HL-60/S4 treated with phorbol 12-myristate 13-acetate at 8.2 ng/mL for 4 days and 3 days (cell line): ENCODE measurements around the gene NBPF4.

Experiments
- in situ Hi-C: fragments of 300-500 bp; cut with MboI; formaldehyde crosslinking; loops from 2 replicates; pipeline ENCODE4 v1.15.0; 2022; ENCODE audit warnings: low sequenced_read_pairs

NBPF4 gene

DNA sequence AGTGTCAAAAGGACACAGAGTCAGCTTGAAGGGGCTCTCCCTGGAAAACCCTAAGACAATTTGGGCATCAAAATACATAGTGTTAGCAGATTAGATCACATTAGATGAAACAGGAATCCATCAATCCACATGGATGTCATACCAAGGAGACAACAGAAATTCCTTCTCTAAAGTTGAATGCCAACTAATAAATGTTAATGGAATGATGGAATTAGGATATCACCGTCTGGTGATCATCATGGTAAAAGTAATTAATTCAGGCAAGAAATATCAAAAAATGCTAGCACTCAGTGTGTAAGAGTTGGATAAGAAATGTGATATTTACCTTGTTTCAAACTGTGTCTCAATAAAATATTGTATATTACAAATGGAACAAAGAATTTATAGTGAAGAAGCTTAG lies 32.9 kb downstream of the NBPF4 start:
- in situ Hi-C loops, result loop anchor here (25.0 kb wide), 2 partner anchors 126 to 426 kb away; no protein-coding TSS in a partner anchor

- in situ Hi-C loops, result loop anchor here (25.0 kb wide), 2 partner anchors 128 to 428 kb away; no protein-coding TSS in a partner anchor
Observed at GRCh38 chr1:108209456-108210108, 34.3 kb downstream of the NBPF4 start.

GRCh38 chr1:108208724-108209446 lies 35.0 kb downstream of the NBPF4 start:
- in situ Hi-C loops, result loop anchor here (25.0 kb wide), 2 partner anchors 128 to 428 kb away; no protein-coding TSS in a partner anchor

DNA sequence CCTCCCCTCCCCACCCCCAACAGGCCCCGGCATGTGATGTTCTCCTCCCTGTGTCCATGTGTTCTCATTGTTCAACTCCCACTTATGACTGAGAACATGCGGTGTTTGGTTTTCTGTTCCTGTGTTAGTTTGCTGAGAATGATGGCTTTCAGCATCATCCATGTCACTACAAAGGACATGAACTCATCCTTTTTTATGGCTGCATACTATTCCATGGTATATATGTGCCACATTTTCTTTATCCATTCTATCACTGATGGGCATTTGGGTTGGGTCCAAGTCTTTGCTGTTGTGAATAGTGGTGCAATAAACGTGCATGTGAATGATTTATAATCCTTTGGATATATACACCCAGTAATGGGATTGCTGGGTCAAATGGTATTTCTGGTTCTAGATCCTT lies 40.3 kb downstream of the NBPF4 start:
- in situ Hi-C loops, result loop anchor here (25.0 kb wide), 2 partner anchors 134 to 434 kb away; no protein-coding TSS in a partner anchor

GRCh38 chr1:108201687-108202086 lies 42.2 kb downstream of the NBPF4 start:
- in situ Hi-C loops, result loop anchor here (25.0 kb wide), 2 partner anchors 136 to 436 kb away; no protein-coding TSS in a partner anchor

DNA sequence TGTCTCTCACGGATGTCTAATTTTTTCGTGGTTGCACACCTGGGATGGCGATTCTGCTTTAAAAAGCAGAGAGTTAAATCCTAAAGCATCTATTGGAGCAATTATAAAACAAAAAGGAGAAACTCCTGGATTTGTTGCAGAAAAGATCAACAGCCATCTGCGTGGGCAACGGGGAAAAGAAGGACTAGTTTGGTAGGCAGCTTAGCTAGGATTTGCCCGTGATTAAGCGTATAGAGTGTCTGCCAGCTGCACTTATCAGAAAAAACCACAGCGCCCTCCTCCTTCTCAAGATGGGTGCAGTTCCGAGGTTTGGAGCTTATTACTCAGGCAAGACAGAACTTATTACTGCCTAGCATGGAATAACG lies 43.2 kb downstream of the NBPF4 start:
- in situ Hi-C loops, result loop anchor here (25.0 kb wide), 2 partner anchors 137 to 437 kb away; no protein-coding TSS in a partner anchor

DNA sequence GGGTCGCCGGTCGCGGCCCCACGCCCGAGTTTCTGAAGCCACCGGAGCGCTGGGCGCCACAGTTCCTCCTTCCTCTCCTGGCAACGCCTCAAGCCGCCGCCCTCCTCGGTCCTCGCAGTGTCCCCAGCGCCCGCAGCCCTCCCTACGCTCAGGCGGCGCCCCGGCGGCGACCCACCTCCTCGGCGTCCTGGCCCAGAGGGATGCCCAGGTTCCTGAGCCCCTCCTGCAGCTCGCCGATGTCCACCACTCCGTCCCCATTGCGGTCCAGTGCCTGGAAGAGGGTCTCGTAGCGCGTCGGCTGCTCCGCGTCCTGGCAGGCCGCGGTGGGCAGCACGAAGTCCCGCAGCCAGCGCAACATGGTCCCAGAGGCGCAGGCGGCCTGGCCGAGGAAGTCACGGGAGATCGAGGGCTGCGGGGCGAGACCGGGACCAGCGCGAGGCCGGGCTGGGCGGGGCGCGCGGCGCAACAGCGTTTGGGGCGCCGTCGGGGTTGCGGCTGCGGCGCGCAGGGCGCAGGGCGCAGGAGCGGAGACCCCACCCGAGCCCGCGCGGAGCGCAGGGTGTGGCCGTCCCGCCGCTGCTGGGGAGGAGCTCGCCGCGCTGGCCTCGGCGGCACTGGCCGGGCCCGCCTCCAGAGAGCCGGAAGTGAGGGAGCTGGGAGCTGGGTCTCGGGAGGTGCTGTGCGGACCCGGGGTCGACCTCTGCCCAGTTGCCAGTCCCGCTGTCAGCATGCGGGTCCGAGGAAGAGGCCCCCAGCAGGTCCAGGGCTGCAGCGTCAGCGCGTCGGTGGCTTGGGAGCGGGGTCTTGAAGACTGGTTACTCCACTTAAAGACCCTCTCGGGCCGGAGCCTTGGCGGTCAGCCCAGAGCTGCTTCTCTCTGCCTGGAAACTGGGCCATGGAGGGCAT lies 43.8 kb downstream of the NBPF4 start, which contains the start of gene SLC25A24:
SLC25A24 (minus strand) TSS at position 563 of the 906 bp plus-strand sequence; CDS start at position 358, 205 bp downstream.
- in situ Hi-C loops, result loop anchor here (25.0 kb wide), 3 partner anchors 137 to 437 kb away; no protein-coding TSS in a partner anchor

- in situ Hi-C loops, result loop anchor here (25.0 kb wide), 1 partner anchor 313 kb away; no protein-coding TSS in a partner anchor
Observed at GRCh38 chr1:108199201-108199691, 44.6 kb downstream of the NBPF4 start.

DNA sequence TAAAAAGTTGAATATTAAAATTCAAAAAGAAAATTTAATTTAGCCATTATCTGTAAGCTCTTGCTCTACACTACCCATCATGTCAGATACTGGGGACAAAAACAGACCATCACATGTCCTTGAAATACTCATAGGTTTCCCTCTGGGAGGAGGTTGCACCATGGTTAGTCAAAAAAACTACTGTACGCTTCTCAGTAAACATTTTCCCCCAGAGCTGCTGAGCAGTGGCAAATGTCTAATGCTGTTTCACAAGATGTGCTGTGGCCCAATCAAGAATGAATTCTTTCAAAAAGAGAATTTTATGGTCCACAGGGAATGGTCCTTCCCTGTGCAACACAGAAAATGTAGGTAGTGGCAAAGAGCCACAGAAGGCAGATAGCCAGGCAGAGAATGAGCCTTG lies 49.8 kb downstream of the NBPF4 start:
- in situ Hi-C loops, result loop anchor here (25.0 kb wide), 1 partner anchor 318 kb away; no protein-coding TSS in a partner anchor

GRCh38 chr1:108193333-108193732 lies 50.5 kb downstream of the NBPF4 start:
- in situ Hi-C loops, result loop anchor here (25.0 kb wide), 1 partner anchor 319 kb away; no protein-coding TSS in a partner anchor

- in situ Hi-C loops, result loop anchor here (25.0 kb wide), 1 partner anchor 320 kb away; no protein-coding TSS in a partner anchor
Observed at GRCh38 chr1:108192581-108192980, 51.3 kb downstream of the NBPF4 start.

DNA sequence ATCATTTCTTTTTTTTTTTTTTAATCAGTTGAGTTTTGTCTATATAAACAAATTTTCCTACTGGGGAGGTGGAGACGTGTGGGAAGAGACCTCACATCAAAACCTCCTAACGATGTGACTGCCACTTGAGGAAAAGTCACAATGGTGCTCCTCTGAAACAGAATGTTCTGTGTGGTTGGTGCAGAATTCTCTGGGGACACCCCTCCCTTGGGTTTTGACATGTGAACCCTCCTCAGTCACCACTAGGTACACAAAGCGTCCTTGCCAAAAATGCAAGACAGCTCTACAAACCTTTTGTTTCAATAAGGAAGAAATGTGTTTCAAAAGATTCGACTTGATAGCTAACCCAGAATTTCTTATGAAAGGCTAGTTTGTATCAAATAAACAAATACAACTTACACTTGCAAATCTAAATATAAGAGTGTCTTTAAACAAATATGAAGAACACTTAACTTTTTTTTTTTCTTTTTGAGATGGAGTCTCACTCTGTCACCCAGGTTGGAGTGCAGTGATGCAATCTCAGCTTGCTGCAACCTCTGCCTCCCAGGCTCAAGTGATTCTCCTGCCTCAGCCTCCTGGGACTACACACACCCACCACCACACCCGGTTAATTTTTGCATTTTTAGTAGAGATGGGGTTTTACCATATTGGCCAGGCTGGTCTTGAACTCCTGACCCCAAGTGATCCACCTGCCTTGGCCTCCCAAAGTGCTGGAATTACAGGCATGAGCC lies 53.0 kb downstream of the NBPF4 start:
- in situ Hi-C loops, result loop anchor here (25.0 kb wide), 1 partner anchor 321 kb away; no protein-coding TSS in a partner anchor

- in situ Hi-C loops, result loop anchor here (25.0 kb wide), 1 partner anchor 322 kb away; no protein-coding TSS in a partner anchor
Observed at GRCh38 chr1:108190001-108190634, 53.8 kb downstream of the NBPF4 start.

GRCh38 chr1:108188801-108189200 lies 55.1 kb downstream of the NBPF4 start:
- in situ Hi-C loops, result loop anchor here (25.0 kb wide), 1 partner anchor 324 kb away; no protein-coding TSS in a partner anchor

DNA sequence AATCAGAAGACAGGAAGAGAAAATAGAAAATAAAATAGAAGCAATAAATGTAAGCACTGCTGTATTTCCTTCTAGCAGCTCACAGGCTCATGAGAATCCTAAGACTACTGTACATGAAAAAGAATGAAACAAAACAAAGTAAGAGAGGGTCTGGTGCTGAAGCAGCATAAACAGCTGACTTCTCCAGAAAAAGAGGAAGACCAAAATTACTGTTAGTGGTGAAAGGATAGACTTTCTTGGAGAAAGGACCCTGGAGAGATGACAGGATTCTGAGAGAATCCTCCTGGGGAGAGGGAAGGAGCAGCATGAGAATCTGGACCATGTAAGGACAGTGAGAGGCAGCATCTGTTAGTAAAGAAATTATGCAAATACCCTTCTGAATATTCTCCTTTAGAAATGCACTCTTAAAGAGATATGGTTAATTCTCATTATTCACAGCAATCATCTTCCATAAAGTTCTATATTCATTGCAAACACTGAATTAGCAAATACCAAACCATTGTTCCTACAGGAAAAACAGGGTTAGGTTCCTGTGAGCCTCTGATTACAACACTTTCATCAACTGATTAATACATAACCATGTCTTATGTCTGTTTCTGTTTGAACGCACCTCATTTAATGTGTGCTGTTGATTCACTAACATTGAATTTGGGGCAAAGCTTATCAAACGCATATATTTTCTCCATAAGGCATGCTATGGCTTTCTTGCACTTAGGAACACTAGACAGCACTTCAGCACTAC lies 60.7 kb downstream of the NBPF4 start:
- in situ Hi-C loops, result loop anchor here (25.0 kb wide), 1 partner anchor 329 kb away; no protein-coding TSS in a partner anchor

- in situ Hi-C loops, result loop anchor here (25.0 kb wide), 1 partner anchor 333 kb away; no protein-coding TSS in a partner anchor
Observed at GRCh38 chr1:108179018-108179417, 64.9 kb downstream of the NBPF4 start.
